ENCODE results near the gene STAT6.

The STAT6 gene

GRCh38 chr12:57099766-57100165 is 11.4 kb downstream of the STAT6 start:
- no peak for DNase-seq

- no peak for DNase-seq
These were observed 12.0 kb downstream of the STAT6 start for GRCh38 chr12:57099047-57099714.

- no peak for DNase-seq
These were observed 12.6 kb downstream of the STAT6 start for GRCh38 chr12:57098546-57098945.

- no peak for DNase-seq
These were observed 13.7 kb downstream of the STAT6 start for GRCh38 chr12:57097554-57097835.

GRCh38 chr12:57096748-57097553 is 14.2 kb downstream of the STAT6 start:
- DNase-seq, result no peak

GRCh38 chr12:57096099-57096572 is 15.0 kb downstream of the STAT6 start:
- DNase-seq, result no peak

GRCh38 chr12:57095440-57095839 is 15.7 kb downstream of the STAT6 start:
- no peak for DNase-seq

GRCh38 chr12:57094208-57095160 is 16.7 kb downstream of the STAT6 start:
- no peak for DNase-seq

GRCh38 chr12:57093415-57094207 is 17.6 kb downstream of the STAT6 start:
- peak; percentile 14 to 67 (median 43) for DNase-seq

GRCh38 chr12:57092876-57093414 is 18.2 kb downstream of the STAT6 start:
- DNase-seq, result no peak

GRCh38 chr12:57092529-57092862 is 18.7 kb downstream of the STAT6 start:
- peak in 1 of 6 experiments; percentile 9 for DNase-seq

- DNase-seq, result no peak
These were observed 19.3 kb downstream of the STAT6 start for GRCh38 chr12:57091638-57092528.

GRCh38 chr12:57090924-57091637 is 20.1 kb downstream of the STAT6 start:
- no peak for DNase-seq

- DNase-seq, result no peak
These were observed 20.7 kb downstream of the STAT6 start for GRCh38 chr12:57090490-57090889.

- peak; percentile 37 to 57 (median 48) for DNase-seq
These were observed 21.6 kb downstream of the STAT6 start for GRCh38 chr12:57089271-57090245.

GRCh38 chr12:57088354-57089270 is 22.6 kb downstream of the STAT6 start, which contains the start of gene NAB2:
Gene NAB2 (plus strand): TSS chr12:57089114. CDS start chr12:57089272, 158 bp downstream.
- DNase-seq, result peak; percentile 80 to 94 (median 90)

- DNase-seq, result peak; percentile 60 to 78 (median 73)
These were observed 23.3 kb downstream of the STAT6 start for GRCh38 chr12:57087691-57088353.
